ENCODE measurements around the gene XRCC4.
A peak's percentile ranks its signal among the peaks of the same experiment; 100 is the strongest.
"Not testable (repeated sequence)": the region's sequence is repeated elsewhere in the genome, so short reads cannot be mapped to it uniquely, and the experiment has no call there.

The XRCC4 gene

DNA sequence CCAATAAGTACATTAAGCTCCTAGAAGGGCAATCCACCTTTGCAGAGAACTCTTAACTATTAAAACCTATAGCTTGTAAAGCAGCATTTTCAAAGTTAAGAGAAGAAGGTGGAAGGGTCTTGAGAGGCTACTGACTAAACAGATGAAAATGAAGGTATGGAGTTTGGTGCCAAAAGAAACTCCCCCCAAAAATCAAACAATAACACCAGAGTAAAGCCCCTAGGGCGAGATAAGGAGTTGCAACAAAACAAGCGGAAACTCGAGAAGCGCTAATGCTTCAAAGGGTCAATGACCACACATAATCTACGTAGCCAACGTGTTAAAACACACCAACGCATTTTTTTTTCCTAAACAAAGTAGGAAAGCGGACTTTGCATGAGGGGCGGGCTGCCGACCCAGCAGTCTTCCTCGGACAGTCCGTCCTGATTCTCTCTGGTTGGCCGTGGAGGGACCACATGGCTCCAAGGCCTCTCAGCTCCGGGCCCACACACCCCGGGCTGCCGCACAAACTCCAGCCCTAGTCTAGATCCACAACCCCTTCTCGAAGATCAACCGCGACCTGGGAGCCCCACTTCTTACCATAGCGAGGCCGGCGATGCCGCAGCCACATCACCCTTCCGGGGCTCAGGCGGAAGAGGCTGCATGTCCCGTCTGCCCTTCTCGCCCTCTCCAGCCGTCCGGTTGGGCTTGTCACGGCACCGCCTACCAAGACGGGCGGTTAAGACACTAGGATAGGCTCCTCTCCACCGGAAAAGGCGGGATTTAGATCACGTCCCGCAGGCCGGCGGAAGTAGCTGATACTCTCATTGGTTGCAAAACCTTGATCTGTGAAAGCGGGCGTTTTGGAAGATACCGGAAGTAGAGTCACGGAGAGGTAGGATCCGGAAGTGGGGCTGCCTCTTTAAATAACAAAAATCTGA lies at the start of gene XRCC4, which contains the start of gene TMEM167A:
Gene XRCC4 (plus strand): TSS at position 806 of the 920 bp plus-strand sequence. CDS start 27,373 bp downstream, outside the sequence.
Gene TMEM167A (minus strand): TSS at position 653 of the 920 bp plus-strand sequence. CDS start 71 bp downstream, at position 582.
- peak; percentile 93 for DNase-seq

GRCh38 chr5:83029912-83030311 lies 47.4 kb upstream of the XRCC4 start:
- no peak for DNase-seq

DNA sequence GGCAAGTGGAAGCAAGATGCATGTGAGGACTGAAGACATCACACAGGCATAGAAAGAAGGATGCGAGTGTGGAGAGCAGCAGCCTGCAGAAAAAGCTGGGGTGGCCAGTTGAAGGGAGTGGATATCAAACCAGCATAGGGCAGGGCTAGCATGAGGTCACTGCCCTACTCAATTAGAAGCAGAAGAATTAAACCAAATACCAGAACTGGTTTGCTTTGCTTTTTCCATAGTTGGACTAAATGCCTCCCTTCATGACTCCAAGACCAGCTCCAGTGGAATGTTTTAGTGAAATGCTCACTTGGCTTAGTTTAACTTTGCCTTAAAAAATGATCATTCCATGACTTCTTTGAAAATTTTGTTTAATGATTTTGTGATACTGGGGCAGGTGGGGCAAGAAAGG lies 46.0 kb upstream of the XRCC4 start:
- no peak for DNase-seq

DNA sequence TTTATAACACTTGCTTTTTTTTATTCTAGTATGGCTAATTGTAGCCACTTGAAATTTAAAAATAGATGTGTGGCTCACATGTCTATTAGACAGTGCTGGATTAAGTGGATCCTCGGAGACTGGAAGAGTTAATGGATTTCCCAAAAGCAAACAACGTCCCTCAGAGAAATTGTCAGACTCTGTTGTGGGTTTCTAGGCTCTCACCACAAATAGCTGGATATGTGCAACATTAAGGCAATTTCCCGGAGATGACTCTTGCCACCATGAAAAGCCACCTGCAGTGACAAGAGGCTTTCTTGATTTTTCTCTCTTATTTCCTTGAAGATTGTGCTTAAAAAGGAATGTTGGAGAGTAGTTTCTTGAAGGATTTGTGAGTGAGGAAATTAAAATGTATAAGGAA lies 43.3 kb upstream of the XRCC4 start:
- DNase-seq: no peak

GRCh38 chr5:83034528-83035207 lies 42.7 kb upstream of the XRCC4 start:
- DNase-seq: no peak

- DNase-seq: no peak
Observed at GRCh38 chr5:83035373-83036100, 41.8 kb upstream of the XRCC4 start.

DNA sequence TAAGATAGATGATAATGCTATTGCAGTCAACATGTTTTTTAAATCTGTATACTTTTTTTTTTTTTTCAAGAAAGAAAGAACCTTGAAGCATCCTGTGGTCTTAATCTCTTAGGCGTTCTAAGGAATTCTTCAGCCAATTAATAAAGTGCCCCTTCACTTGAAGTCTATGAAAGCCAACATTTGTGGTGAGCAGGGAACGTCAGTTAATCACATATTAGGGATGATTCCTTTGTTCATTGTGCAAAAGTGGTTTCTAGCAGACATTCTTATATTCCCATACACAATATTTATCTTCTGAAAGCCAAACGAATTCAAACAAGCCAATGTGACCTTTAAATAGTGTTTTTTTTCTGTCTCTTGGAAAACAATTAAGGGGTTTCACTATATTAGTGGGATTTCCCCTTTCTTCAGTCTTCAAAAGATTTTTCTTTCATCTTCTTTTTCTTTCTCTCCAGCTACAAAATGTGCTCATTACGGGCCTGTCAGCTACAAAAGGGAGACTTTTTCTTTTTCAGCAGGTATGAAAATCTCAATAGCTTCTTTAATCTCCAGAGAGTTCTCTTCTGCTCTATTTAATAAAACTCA lies 40.3 kb upstream of the XRCC4 start:
- DNase-seq: no peak

DNA sequence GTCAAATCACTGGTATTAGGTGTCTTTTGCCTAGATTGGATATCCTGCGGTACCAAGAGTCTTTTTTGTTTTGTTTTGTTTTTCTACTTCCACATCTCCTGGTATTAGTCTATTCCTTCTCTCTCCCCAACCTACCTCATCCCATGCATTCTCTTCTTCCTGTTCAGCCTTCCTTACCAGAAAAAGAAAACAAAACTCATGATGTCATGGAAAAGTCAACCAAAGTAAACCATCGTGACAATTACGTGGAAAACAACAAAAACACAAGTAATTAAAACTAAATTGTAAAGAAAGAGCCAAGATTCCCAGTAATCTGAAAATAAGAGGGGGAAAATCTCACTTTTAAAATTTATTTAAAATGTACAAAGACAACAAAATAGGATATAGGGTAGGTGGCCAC lies 38.4 kb upstream of the XRCC4 start:
- no peak for DNase-seq

DNA sequence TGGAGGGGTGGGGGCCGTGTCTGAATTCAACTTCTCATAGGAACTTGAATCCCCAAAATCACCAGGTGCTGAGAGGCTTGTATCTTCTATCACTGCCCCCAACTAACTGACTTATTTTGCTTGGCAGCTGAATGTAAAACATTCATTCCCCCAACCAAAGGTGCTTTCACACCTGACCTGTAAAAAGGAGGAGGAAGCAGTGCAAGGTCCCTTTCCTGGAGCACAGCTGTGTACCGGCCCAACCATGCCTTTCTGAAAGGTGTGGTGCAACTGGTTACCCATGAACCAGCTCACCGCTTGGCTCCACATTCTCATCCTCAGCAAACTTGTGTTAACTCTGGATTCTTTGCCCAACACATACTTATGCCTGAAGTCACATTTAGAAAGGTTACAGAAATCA lies 34.8 kb upstream of the XRCC4 start:
- no peak for DNase-seq

GRCh38 chr5:83044926-83045325 lies 32.4 kb upstream of the XRCC4 start:
- DNase-seq: no peak

- DNase-seq: no peak
Observed at GRCh38 chr5:83048277-83048676, 29.1 kb upstream of the XRCC4 start.

DNA sequence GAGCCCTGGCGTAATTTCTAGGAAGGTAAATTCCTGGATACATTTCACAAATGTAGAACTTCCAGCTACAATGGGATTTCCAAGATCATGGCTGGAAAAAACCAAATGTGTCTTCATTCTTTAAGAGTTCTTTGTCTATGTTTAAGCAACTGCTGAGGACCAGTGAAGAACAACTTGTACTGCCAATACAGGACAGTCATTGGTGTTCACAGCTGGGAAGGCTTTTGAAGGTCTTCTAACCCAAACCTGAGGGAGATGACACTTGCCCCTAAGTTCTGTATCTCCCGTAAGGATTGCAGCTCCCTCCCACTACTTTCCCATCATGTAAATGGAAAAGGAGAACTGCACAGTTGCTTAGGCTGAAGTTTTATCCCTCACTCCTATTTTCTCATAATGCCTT lies 28.5 kb upstream of the XRCC4 start:
- DNase-seq: no peak

GRCh38 chr5:83049370-83049885 lies 27.9 kb upstream of the XRCC4 start:
- no peak for DNase-seq

DNA sequence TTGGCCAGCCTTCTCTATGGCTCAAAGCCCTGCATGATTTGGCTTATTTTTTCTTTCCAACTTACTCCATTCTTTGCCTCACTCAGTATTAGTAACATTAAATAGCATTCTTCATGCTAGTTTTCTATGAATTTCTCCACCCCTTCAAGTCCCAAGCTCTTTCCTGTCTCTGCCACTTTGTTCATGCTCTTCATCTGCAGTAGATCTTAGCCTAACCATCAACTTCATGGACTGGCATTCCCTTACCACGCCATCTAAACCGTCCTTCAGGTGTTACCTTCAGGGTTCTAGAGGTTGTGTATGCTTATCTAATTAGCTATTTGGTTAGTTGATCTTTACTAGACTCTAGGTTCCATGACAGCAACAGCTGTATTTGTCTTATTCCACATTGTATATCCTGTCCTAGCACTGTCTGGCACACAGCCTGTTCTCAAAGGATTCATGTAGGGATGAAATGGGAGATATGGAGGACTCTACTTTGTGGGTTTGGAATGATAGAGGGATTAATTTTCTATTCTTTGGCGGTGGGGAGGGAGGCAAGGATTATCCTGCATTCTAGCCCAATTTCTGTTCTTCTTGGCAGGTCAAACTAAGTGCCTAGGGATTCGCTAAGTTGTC lies 26.5 kb upstream of the XRCC4 start:
- DNase-seq: no peak

DNA sequence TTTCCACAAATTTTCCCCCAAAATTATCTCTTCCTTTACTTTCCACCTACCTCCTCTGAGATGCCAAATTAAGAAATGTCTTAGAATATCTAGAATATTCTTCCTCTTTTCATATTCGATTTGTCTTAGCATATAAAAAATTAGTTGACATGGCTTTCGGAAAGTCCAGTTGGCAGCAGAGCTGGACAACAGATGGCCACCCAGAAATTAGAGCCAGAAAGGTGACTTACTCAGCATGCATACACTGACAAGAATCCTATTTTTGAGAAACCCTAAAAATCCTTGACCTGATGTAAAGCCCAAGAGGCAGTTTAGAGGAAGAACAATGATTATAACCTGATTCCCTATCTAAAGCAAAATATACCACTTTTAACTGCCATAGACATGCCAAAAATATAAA lies 22.2 kb upstream of the XRCC4 start:
- no peak for DNase-seq

DNA sequence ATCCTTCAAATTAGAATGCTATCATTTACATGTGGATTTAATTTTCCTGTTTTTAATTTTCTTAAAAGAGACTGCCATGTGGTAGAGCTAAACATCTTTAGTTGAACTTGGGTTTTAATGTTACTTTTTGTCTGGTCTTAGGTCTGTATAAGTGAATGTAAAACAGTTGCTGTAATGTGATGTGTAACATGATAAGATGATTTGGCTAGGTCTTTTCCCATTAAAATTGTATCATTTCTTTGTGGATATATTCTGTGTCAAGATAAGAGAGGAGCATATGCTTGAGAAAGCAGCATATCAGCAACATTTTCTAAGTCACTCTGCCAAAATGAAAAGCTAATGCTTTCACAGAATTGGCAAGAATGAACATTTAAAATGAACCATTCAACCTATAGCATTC lies 18.6 kb upstream of the XRCC4 start:
- DNase-seq: no peak

DNA sequence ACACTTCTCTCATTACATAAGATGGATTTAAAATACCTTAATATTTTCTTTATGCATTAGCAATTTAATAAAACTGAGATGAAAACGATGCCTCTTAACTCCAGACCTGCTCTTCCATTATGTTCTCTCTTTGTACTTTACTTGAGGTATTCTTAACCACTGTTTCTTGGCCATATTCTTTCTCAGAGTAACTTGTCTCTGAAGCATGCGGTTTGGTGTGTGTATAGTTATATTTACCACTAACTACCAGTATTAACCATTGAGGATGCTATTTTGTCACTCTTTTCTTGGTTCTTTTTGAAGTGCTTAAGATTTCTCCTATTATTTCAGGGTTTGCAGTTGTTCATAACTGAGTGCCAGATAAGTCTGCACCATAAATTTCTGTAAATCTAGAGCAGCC lies 18.0 kb upstream of the XRCC4 start:
- DNase-seq: no peak

DNA sequence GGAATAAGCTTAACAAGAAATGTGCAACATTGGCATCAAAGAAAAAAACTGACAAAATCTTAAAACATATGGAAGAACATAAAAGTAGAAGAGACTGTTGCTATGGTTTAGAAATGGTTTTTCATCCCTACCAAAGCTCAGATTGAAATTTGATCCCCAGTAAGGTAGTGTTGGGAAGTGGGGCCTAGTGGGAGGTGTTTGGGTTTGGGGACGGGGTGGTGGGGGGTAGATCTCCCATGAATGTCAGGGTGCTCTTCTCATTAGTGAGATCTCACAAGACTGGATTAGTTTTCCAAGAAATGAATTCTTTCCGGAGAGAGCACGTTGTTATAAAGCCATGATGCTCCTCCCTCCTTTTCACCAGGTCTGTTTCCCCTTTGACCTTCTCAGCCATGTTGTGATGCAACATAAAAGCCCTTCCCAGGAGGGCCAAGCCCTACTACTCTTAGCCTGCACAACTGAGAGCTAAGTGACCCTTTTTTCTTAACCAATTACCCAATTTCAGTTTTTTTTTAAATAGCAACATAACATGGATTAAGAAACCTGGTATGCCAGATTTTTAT lies 10.7 kb upstream of the XRCC4 start:
- no peak for DNase-seq

- DNase-seq: not testable (repeated sequence)
Observed at GRCh38 chr5:83067377-83067776, 10.0 kb upstream of the XRCC4 start.

DNA sequence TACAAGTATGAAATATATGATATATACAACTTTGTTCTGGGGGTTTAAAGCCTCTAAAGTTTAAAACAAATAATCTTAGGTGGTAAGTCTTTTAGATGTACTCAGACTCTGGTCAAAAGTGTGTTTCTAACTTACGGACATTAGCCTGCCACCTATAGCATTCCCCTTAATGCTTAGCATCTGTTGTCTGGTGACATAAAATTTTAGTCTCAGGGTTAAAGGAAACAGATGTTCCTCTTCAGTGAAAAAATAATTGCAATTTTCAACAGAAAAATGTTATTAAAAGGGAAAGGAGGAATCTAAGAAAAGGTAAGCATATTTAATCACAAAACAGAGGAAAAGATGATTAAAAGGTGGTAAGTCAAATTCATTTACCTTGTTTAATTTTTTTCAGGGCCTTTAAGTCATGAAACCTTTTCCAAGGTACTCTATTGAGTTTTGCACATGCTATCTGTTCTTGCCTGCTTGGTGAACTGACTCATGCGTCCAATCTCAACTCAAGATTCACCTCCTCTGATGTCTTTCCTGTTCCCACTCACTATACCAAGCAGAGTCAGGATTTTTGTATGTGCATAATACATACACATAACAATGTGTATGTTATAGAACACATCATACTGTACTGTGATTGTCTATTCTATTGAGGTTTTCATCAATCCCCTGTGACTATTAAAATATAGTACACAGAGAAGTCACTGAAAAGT lies 8.1 kb upstream of the XRCC4 start:
- DNase-seq: no peak

All from NCI-H510A (cell line).